ENCODE results near the gene LUC7L2.

DNA sequence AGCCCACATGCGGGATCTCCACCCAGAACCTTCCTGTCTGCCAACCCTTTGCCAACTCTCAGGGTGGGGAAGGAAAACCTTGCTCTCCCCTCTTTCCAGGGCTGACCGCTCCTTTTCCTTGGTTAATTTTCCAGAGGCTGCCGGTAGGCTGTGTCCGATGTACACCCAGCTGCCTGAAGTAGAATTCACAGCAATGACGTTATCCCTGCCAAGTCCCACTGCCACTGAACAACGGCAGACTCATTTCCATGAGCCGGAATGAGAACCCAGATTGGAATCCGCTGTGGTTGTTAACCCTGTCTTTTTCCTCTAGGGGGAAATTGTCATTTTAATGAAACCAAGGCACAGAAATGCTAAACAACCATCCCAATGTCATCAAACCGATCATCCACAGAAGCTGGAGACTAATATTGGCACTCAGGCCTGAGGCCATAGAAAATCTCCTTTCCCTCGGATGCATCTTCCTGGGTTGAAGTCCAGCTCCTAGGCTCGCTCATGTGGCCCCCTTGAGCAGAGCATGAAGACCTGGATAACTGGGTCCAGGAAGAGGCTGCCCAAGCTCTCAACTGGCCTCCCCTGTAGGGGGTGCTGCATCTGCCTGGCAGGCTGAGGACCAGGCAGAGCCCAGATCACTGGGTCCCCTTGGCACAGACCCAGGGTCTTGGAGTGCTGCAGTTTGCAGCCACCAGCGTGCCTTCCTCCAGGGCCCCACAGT is 93.4 kb downstream of the LUC7L2 start:
- TF ChIP-seq POLR2AphosphoS5 (IDR thresholded peaks at IDR 0.05; ENCODE audit: low read depth, low read length) (no peak), TAF1 (IDR thresholded peaks at IDR 0.05; ENCODE audit: borderline replicate concordance, insufficient read depth, low read length) (no peak), SIN3A (IDR thresholded peaks at IDR 0.05; ENCODE audit: borderline replicate concordance, insufficient read depth, low read length) (no peak), FOXP2 (optimal IDR thresholded peaks at IDR 0.05; ENCODE audit: borderline replicate concordance, extremely low read depth, extremely low read length, insufficient read depth) (no peak)
- TF ChIP-seq, protein P1, sequence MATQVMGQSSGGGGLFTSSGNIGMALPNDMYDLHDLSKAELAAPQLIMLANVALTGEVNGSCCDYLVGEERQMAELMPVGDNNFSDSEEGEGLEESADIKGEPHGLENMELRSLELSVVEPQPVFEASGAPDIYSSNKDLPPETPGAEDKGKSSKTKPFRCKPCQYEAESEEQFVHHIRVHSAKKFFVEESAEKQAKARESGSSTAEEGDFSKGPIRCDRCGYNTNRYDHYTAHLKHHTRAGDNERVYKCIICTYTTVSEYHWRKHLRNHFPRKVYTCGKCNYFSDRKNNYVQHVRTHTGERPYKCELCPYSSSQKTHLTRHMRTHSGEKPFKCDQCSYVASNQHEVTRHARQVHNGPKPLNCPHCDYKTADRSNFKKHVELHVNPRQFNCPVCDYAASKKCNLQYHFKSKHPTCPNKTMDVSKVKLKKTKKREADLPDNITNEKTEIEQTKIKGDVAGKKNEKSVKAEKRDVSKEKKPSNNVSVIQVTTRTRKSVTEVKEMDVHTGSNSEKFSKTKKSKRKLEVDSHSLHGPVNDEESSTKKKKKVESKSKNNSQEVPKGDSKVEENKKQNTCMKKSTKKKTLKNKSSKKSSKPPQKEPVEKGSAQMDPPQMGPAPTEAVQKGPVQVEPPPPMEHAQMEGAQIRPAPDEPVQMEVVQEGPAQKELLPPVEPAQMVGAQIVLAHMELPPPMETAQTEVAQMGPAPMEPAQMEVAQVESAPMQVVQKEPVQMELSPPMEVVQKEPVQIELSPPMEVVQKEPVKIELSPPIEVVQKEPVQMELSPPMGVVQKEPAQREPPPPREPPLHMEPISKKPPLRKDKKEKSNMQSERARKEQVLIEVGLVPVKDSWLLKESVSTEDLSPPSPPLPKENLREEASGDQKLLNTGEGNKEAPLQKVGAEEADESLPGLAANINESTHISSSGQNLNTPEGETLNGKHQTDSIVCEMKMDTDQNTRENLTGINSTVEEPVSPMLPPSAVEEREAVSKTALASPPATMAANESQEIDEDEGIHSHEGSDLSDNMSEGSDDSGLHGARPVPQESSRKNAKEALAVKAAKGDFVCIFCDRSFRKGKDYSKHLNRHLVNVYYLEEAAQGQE (IDR thresholded peaks at IDR 0.05; ENCODE audit: insufficient read depth in 1 of 2, low read depth in 2 of 2, low read length in 2 of 2), result no peak
